SK-N-MC (cell line): ENCODE measurements around the gene ANK3.

ENCODE experiments used
- EZH2 ChIP-seq: fragments of 200-600 bp; sonication (generic); IDR thresholded peaks from one replicate; pipeline ENCODE4 v1.6.1; 2017; ENCODE audit warnings: antibody characterized with exemption
- FOXP2 ChIP-seq: optimal IDR thresholded peaks from 2 replicates; pipeline ENCODE3; 2011; ENCODE audit warnings: mild to moderate bottlenecking, moderate library complexity; ENCODE audit not compliant: insufficient read depth; ENCODE audit errors: extremely low read length, control extremely low read depth
- POLR2AphosphoS5 ChIP-seq: IDR thresholded peaks from 2 replicates; pipeline ENCODE4 v1.6.1; 2012; ENCODE audit warnings: mild to moderate bottlenecking, low read depth, low read length, borderline replicate concordance

DNA sequence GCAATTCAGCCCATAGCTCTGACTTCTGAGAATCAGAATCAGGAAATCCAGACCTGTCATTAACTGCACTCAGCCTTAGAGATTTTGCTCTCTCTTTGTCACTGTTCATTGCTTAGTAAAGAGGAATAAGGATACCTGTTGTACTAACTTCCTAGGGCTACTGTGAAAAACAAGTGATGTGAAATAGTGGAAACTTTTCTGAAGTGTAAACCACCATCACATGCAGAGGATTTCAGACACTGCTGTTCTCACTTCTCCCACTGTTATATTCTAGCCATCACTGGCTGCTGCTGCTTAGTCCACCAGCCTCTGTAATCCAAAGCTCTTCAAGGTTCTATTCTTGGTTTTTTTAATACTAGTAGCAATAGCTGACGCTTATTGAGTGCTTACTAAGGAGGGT is 353.7 kb downstream of the ANK3 start:
- TF ChIP-seq POLR2AphosphoS5, result no peak
- TF ChIP-seq EZH2, result no peak
- TF ChIP-seq FOXP2, result no peak
